HCT116 (cell line): ENCODE data around the gene PTPN21. TPM values are rescaled to one million over a fixed set of nuclear protein-coding genes. Genes with fewer than 3 reads are reported as not detected.

Experiments used
- ATAC-seq: fragments of 200-7000 bp; cut with Tn5 transposase; 2 replicates; pipeline ENCODE4 v1.9.1; 2020; ENCODE audit warnings: mild to moderate bottlenecking, moderate library complexity
- BruUV-seq: library from RNA; stranded (reverse); fragments of 400-500 nt; replicated peaks from 2 replicates; lab custom pipeline; 2021; lab: Mats Ljungman, UMichigan
- CTCF ChIA-PET: fragments of 300-600 bp; sonication (Branson Sonifier 250); formaldehyde crosslinking; loops from one replicate; lab custom pipeline; 2021; ENCODE audit warnings: antibody characterized with exemption; lab: Charles Lee
- POLR2A ChIA-PET: fragments of 300-600, 350-600 bp; sonication (Branson Sonifier 250); formaldehyde crosslinking; loops from one replicate; lab custom pipeline; 2021; ENCODE audit warnings: antibody characterized with exemption; lab: Charles Lee
- RAD21 ChIA-PET, 2 experiments: fragments of 300-600 bp; sonication (Branson Sonifier 250); formaldehyde crosslinking; loops; one replicate each; lab custom pipeline; 2023; ENCODE audit warnings: low total read pairs in 2 of 2; ENCODE audit not compliant: uncharacterized antibody in 2 of 2, unreplicated experiment in 2 of 2, low non-redundant PET in 1 of 2; lab: Charles Lee
- DNase-seq: peaks from one replicate; pipeline ENCODE4 v3.0.0-alpha.2; 2010; ENCODE audit warnings: low read depth, low spot score
- H2AFZ ChIP-seq: fragments of 200-600 bp; shearing (Covaris generic), sonication (generic); 2 replicates; pipeline ENCODE4 v1.6.1; 2017; ENCODE audit warnings: low read depth, mixed run types, mixed read lengths, antibody characterized with exemption, low read length; ENCODE audit not compliant: poor library complexity, severe bottlenecking
- H3K27ac ChIP-seq: 2 replicates; pipeline ENCODE4 v1.5.1; 2012; ENCODE audit warnings: low read depth, low read length
- H3K27me3 ChIP-seq: fragments of 200-600 bp; sonication (generic); 2 replicates; pipeline ENCODE4 v1.6.1; 2016; ENCODE audit warnings: mixed run types, low read length, mixed read lengths; ENCODE audit not compliant: insufficient read depth
- H3K36me3 ChIP-seq, 2 experiments: fragments of 200-500 bp in 1 of 2; fragments of 200-600 bp in 1 of 2; sonication (Bioruptor generic) in 1 of 2; sonication (generic) in 1 of 2; 2 replicates each; pipeline versions ENCODE4 v1.5.1 to v1.6.1; 2014 to 2016; ENCODE audit warnings: low read length in 2 of 2, inconsistent platforms in 1 of 2, mixed read lengths in 1 of 2, mixed run types in 1 of 2; ENCODE audit not compliant: insufficient read depth in 2 of 2, control insufficient read depth in 1 of 2
- H3K4me1 ChIP-seq, 2 experiments: fragments of 200-600 bp in 1 of 2; sonication (generic) in 1 of 2; 2 replicates each; pipeline versions ENCODE4 v1.5.1 to v1.6.1; 2012 to 2017; ENCODE audit warnings: low read length in 2 of 2, inconsistent platforms in 1 of 2, mild to moderate bottlenecking in 1 of 2, mixed read lengths in 1 of 2, mixed run types in 1 of 2, moderate library complexity in 1 of 2; ENCODE audit not compliant: insufficient read depth in 2 of 2, control insufficient read depth in 1 of 2
- H3K4me2 ChIP-seq: fragments of 200-600 bp; sonication (generic); 2 replicates; pipeline ENCODE4 v1.6.1; 2017; ENCODE audit warnings: mixed run types, low read length, mixed read lengths
- H3K4me3 ChIP-seq, 2 experiments: fragments of 200-600 bp in 1 of 2; sonication (generic) in 1 of 2; replicated peaks in 1 of 2; 2 replicates each; pipeline ENCODE4 v1.5.1; 2011 to 2016; ENCODE audit warnings: low read length in 2 of 2, control low read depth in 1 of 2, low read depth in 1 of 2, mild to moderate bottlenecking in 1 of 2, mixed read lengths in 1 of 2, mixed run types in 1 of 2
- H3K79me2 ChIP-seq: fragments of 200-600 bp; sonication (generic); 2 replicates; pipeline ENCODE4 v1.6.1; 2017; ENCODE audit warnings: mild to moderate bottlenecking, mixed run types, low read length, moderate library complexity, mixed read lengths; ENCODE audit not compliant: insufficient read depth
- H3K9ac ChIP-seq: fragments of 200-600 bp; sonication (generic); 2 replicates; pipeline ENCODE4 v1.6.1; 2016; ENCODE audit warnings: low read length, mixed read lengths
- H3K9me2 ChIP-seq: fragments of 200-600 bp; sonication (generic), shearing (Covaris generic); 2 replicates; pipeline ENCODE4 v1.6.1; 2017; ENCODE audit warnings: mixed run types, mild to moderate bottlenecking, moderate library complexity; ENCODE audit not compliant: insufficient read depth
- H3K9me3 ChIP-seq, 2 experiments: fragments of 200-500 bp in 1 of 2; fragments of 200-600 bp in 1 of 2; sonication (Bioruptor generic) in 1 of 2; sonication (generic) in 1 of 2; 2 replicates each; pipeline ENCODE4 v1.6.1; 2014 to 2017; ENCODE audit warnings: low read length in 2 of 2, mixed read lengths in 2 of 2, inconsistent platforms in 1 of 2, low read depth in 1 of 2, mild to moderate bottlenecking in 1 of 2, mixed run types in 1 of 2, moderate library complexity in 1 of 2; ENCODE audit not compliant: control insufficient read depth in 1 of 2, insufficient read depth in 1 of 2
- H4K20me1 ChIP-seq: fragments of 200-600 bp; sonication (generic), shearing (Covaris generic); 2 replicates; pipeline ENCODE4 v1.6.1; 2017; ENCODE audit warnings: mixed run types, mild to moderate bottlenecking, moderate library complexity; ENCODE audit not compliant: insufficient read depth
- ATF3 ChIP-seq: IDR thresholded peaks from 2 replicates; pipeline ENCODE4 v1.6.1; 2012
- CBX3 ChIP-seq: IDR thresholded peaks from 2 replicates; pipeline ENCODE4 v1.6.1; 2012; ENCODE audit warnings: low read depth
- CEBPB ChIP-seq: IDR thresholded peaks from 2 replicates; pipeline ENCODE4 v1.6.1; 2012; ENCODE audit warnings: low read depth
- EGR1 ChIP-seq: IDR thresholded peaks from 2 replicates; pipeline ENCODE4 v1.6.1; 2012; ENCODE audit warnings: low read depth
- EZH2phosphoT487 ChIP-seq: fragments of 200-600 bp; IDR thresholded peaks from 2 replicates; pipeline ENCODE4 v1.6.1; 2018; ENCODE audit warnings: antibody characterized with exemption, borderline replicate concordance
- FOSL1 ChIP-seq: IDR thresholded peaks from 2 replicates; pipeline ENCODE4 v1.6.1; 2012; ENCODE audit warnings: low read depth
- JUND ChIP-seq: IDR thresholded peaks from 2 replicates; pipeline ENCODE4 v1.6.1; 2012
- MAX ChIP-seq: IDR thresholded peaks from 2 replicates; pipeline ENCODE4 v1.6.1; 2012
- POLR2AphosphoS5 ChIP-seq: IDR thresholded peaks from 2 replicates; pipeline ENCODE4 v1.6.1; 2011; ENCODE audit warnings: mild to moderate bottlenecking, low read depth, low read length, moderate library complexity
- RAD21 ChIP-seq: IDR thresholded peaks from 2 replicates; pipeline ENCODE4 v1.6.1; 2012; ENCODE audit warnings: low read depth, mild to moderate bottlenecking
- SIN3A ChIP-seq: IDR thresholded peaks from 2 replicates; pipeline ENCODE4 v1.6.1; 2012; ENCODE audit warnings: low read depth
- SP1 ChIP-seq: IDR thresholded peaks from 2 replicates; pipeline ENCODE4 v1.6.1; 2012; ENCODE audit warnings: low read depth
- SRF ChIP-seq: IDR thresholded peaks from 2 replicates; pipeline ENCODE4 v1.6.1; 2012; ENCODE audit warnings: low read depth
- TCF7L2 ChIP-seq: IDR thresholded peaks from 2 replicates; pipeline ENCODE4 v1.7.0; 2011; ENCODE audit warnings: borderline replicate concordance, inconsistent platforms; ENCODE audit not compliant: insufficient read depth, insufficient read length; ENCODE audit errors: extremely low read depth
- ZNF274 ChIP-seq: fragments of 200-500 bp; sonication (Bioruptor generic); IDR thresholded peaks from 2 replicates; pipeline ENCODE4 v1.6.1; 2014; ENCODE audit warnings: mild to moderate bottlenecking, low read depth, low read length, inconsistent platforms
- intact Hi-C: fragments of 100-400 bp; cut with micrococcal nuclease; formaldehyde crosslinking; loops from 2 replicates; pipeline ENCODE4 v1.10.0; 2022
- total RNA-seq: library from RNA; stranded (reverse); gene quantifications from one replicate; pipeline ENCODE4 v1.2.1, GENCODE V29; 2021; ENCODE audit not compliant: unreplicated experiment

The PTPN21 gene
- total RNA-seq, 1 experiment from 2014 or later = 7.6 TPM

- H2AFZ ChIP-seq = no peak overlapping the region
- H3K27me3 ChIP-seq = no peaks in the 10 kb centered on the region
- no peaks in the 10 kb centered on the region for H3K4me1 ChIP-seq
- no peak overlapping the region for H3K27ac ChIP-seq
- H3K9me3 ChIP-seq = no peaks in the 10 kb centered on the region
- no peaks in the 10 kb centered on the region for H4K20me1 ChIP-seq
- CTCF ChIA-PET = no interaction called here
- H3K9me2 ChIP-seq = no peaks in the 10 kb centered on the region
- no peaks in the 10 kb centered on the region for H3K36me3 ChIP-seq
- no peak for TF ChIP-seq POLR2AphosphoS5
- no peak for TF ChIP-seq EGR1
- no peak for TF ChIP-seq FOSL1
- TF ChIP-seq JUND = no peak
- no peak for TF ChIP-seq EZH2phosphoT487
- TF ChIP-seq ATF3 = no peak
- TF ChIP-seq MAX = no peak
- no peak for TF ChIP-seq ZNF274
- no peak overlapping the region for H3K9ac ChIP-seq
- RAD21 ChIA-PET = no interaction called here
- intact Hi-C loops = no loop called here
- no peaks in the 10 kb centered on the region for H3K79me2 ChIP-seq
- H3K4me2 ChIP-seq = no peak overlapping the region
- no peak for DNase-seq
- ATAC-seq = no peak
- POLR2A ChIA-PET = no interaction called here
- no TSS peak for BruUV-seq
- no peak overlapping the region for H3K4me3 ChIP-seq
Measured at GRCh38 chr14:88488897-88489296, 65.9 kb downstream of the PTPN21 start.

DNA sequence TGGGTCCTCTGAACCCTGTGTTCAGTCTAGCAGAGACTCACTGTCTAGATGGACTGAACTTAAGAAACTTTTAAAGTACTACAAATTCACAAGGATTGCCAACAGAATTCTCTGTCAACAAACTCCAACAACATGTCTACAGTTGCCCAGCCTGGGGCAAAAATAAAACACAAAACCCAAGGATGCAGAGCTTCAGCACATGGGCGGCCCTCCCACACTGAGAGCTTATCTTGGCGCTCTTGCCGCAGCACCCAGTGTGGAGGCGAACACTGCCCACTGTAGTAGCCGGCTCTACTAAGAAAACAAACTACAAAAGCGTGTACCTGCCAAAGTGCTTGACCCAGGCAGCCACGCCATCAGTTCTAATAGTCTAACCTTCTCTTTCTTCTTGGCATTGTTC lies 66.7 kb downstream of the PTPN21 start:
- Histone ChIP-seq H3K4me1 (no peaks in the 10 kb centered on the region), H3K4me2 (no peak overlapping the region), H3K9me2 (no peaks in the 10 kb centered on the region), H3K9ac (no peak overlapping the region), H4K20me1 (no peaks in the 10 kb centered on the region), H3K36me3 (no peaks in the 10 kb centered on the region), H3K27me3 (no peaks in the 10 kb centered on the region), H3K9me3 (no peaks in the 10 kb centered on the region), H2AFZ (no peak overlapping the region), H3K79me2 (no peaks in the 10 kb centered on the region), H3K4me3 (no peak overlapping the region), H3K27ac (no peak overlapping the region)
- TF ChIP-seq SP1 (no peak), SRF (no peak), EZH2phosphoT487 (no peak), TCF7L2 (no peak), ZNF274 (no peak), FOSL1 (no peak), CEBPB (no peak), CBX3 (no peak), SIN3A (no peak), POLR2AphosphoS5 (no peak), RAD21 (no peak), EGR1 (no peak)
- CTCF ChIA-PET = no interaction called here
- intact Hi-C loops = no loop called here
- ATAC-seq = no peak
- POLR2A ChIA-PET = no interaction called here
- no peak for DNase-seq
- RAD21 ChIA-PET = interaction anchor here in 1 of 2 experiments (0.7 kb wide), 1 partner anchor 481 kb away, joined by 5 read pairs; no protein-coding TSS in a partner anchor
- BruUV-seq = no TSS peak
